ENCODE results near the gene SP1.
A peak's percentile ranks its signal among the peaks of the same experiment; 100 is the strongest.
"Not testable (repeated sequence)": the region's sequence is repeated elsewhere in the genome, so short reads cannot be mapped to it uniquely, and the experiment has no call there.

Gene SP1

GRCh38 chr12:53379389-53380103 lies 430 bp upstream of the SP1 start:
- Histone ChIP-seq H3K27me3 (ENCODE audit: control insufficient read depth in 5 of 5, insufficient read depth in 4 of 5, low read length in 5 of 5) (no peaks in the 10 kb centered on the region), H3K9me3 (ENCODE audit: control insufficient read depth in 5 of 5, low read length in 5 of 5) (no peaks in the 10 kb centered on the region), H3K36me3 (ENCODE audit: control insufficient read depth in 5 of 5, insufficient read depth in 5 of 5, low read length in 5 of 5) (peaks cover 0 to 24% (median 20%) of the 10 kb centered on the region in 5 donors), H3K27ac (ENCODE audit: low read depth, low read length) (peak overlapping the region; percentile 96), H3K4me1 (ENCODE audit: control insufficient read depth in 5 of 5, insufficient read depth in 5 of 5, low read length in 5 of 5) (peaks cover 25 to 44% (median 43%) of the 10 kb centered on the region in 5 donors), H3K9ac (ENCODE audit: low read length in 5 of 5) (peak overlapping the region; percentile 68 to 78 (median 73)), H3K4me3 (ENCODE audit: low read depth in 1 of 5, low read length in 5 of 5) (peak overlapping the region; percentile 67 to 95 (median 79))

- peaks cover 0 to 28% (median 20%) of the 10 kb centered on the region in 5 donors for H3K36me3 ChIP-seq (ENCODE audit: control insufficient read depth in 5 of 5, insufficient read depth in 5 of 5, low read length in 5 of 5)
- peak overlapping the region; percentile 56 to 95 (median 75) for H3K9ac ChIP-seq (ENCODE audit: low read length in 5 of 5)
- peak overlapping the region; percentile 43 to 76 (median 64) for H3K4me3 ChIP-seq (ENCODE audit: low read depth in 1 of 5, low read length in 5 of 5)
- H3K27ac ChIP-seq (ENCODE audit: low read depth, low read length), result peak overlapping the region; percentile 99
- peaks cover 25 to 55% (median 51%) of the 10 kb centered on the region in 5 donors for H3K4me1 ChIP-seq (ENCODE audit: control insufficient read depth in 5 of 5, insufficient read depth in 5 of 5, low read length in 5 of 5)
- H3K9me3 ChIP-seq (ENCODE audit: control insufficient read depth in 5 of 5, low read length in 5 of 5), result no peaks in the 10 kb centered on the region
- no peaks in the 10 kb centered on the region for H3K27me3 ChIP-seq (ENCODE audit: control insufficient read depth in 5 of 5, insufficient read depth in 4 of 5, low read length in 5 of 5)
These were observed 1.1 kb downstream of the SP1 start for GRCh38 chr12:53380794-53381730.

GRCh38 chr12:53381731-53382630 lies 2.0 kb downstream of the SP1 start:
- Histone ChIP-seq H3K9ac (ENCODE audit: low read length in 5 of 5) (peak overlapping the region; percentile 56 to 95 (median 75)), H3K4me3 (ENCODE audit: low read depth in 1 of 5, low read length in 5 of 5) (peak overlapping the region; percentile 43 to 76 (median 64)), H3K9me3 (ENCODE audit: control insufficient read depth in 5 of 5, low read length in 5 of 5) (no peaks in the 10 kb centered on the region), H3K4me1 (ENCODE audit: control insufficient read depth in 5 of 5, insufficient read depth in 5 of 5, low read length in 5 of 5) (peaks cover 25 to 63% (median 60%) of the 10 kb centered on the region in 5 donors), H3K27ac (ENCODE audit: low read depth, low read length) (peak overlapping the region; percentile 99), H3K27me3 (ENCODE audit: control insufficient read depth in 5 of 5, insufficient read depth in 4 of 5, low read length in 5 of 5) (no peaks in the 10 kb centered on the region), H3K36me3 (ENCODE audit: control insufficient read depth in 5 of 5, insufficient read depth in 5 of 5, low read length in 5 of 5) (peaks cover 0 to 28% (median 24%) of the 10 kb centered on the region in 5 donors)

- peak overlapping the region; percentile 99 for H3K27ac ChIP-seq (ENCODE audit: low read depth, low read length)
- peak overlapping the region; percentile 36 to 76 (median 64) for H3K4me3 ChIP-seq (ENCODE audit: low read depth in 1 of 5, low read length in 5 of 5)
- H3K4me1 ChIP-seq (ENCODE audit: control insufficient read depth in 5 of 5, insufficient read depth in 5 of 5, low read length in 5 of 5), result peaks cover 25 to 73% (median 72%) of the 10 kb centered on the region in 5 donors
- H3K27me3 ChIP-seq (ENCODE audit: control insufficient read depth in 5 of 5, insufficient read depth in 4 of 5, low read length in 5 of 5), result no peaks in the 10 kb centered on the region
- no peaks in the 10 kb centered on the region for H3K9me3 ChIP-seq (ENCODE audit: control insufficient read depth in 5 of 5, low read length in 5 of 5)
- peak overlapping the region in 3 of 5 donors; percentile 20 to 84 (median 75) for H3K9ac ChIP-seq (ENCODE audit: low read length in 5 of 5)
- H3K36me3 ChIP-seq (ENCODE audit: control insufficient read depth in 5 of 5, insufficient read depth in 5 of 5, low read length in 5 of 5), result peaks cover 0 to 28% (median 24%) of the 10 kb centered on the region in 5 donors
These were observed 3.3 kb downstream of the SP1 start for GRCh38 chr12:53383258-53383657.

- peak overlapping the region; percentile 56 for H3K27ac ChIP-seq (ENCODE audit: low read depth, low read length)
- peak overlapping the region in 4 of 5 donors; percentile 26 to 67 (median 49) for H3K9ac ChIP-seq (ENCODE audit: low read length in 5 of 5)
- not testable (repeated sequence) for H3K9me3 ChIP-seq (ENCODE audit: control insufficient read depth in 5 of 5, low read length in 5 of 5); H3K4me3 ChIP-seq (ENCODE audit: low read depth in 1 of 5, low read length in 5 of 5); H3K27me3 ChIP-seq (ENCODE audit: control insufficient read depth in 5 of 5, insufficient read depth in 4 of 5, low read length in 5 of 5)
- H3K36me3 ChIP-seq (ENCODE audit: control insufficient read depth in 5 of 5, insufficient read depth in 5 of 5, low read length in 5 of 5), result peaks cover 0 to 28% (median 24%) of the 10 kb centered on the region in 5 donors
- peaks cover 19 to 80% (median 78%) of the 10 kb centered on the region in 5 donors for H3K4me1 ChIP-seq (ENCODE audit: control insufficient read depth in 5 of 5, insufficient read depth in 5 of 5, low read length in 5 of 5)
These were observed 6.4 kb downstream of the SP1 start for GRCh38 chr12:53386381-53386780.

- Histone ChIP-seq H3K4me3 (ENCODE audit: low read depth in 1 of 5, low read length in 5 of 5) (peak overlapping the region in 1 of 5 donors; percentile 2), H3K4me1 (ENCODE audit: control insufficient read depth in 5 of 5, insufficient read depth in 5 of 5, low read length in 5 of 5) (peaks cover 1 to 62% (median 60%) of the 10 kb centered on the region in 5 donors), H3K27ac (ENCODE audit: low read depth, low read length) (peak overlapping the region; percentile 86), H3K27me3 (ENCODE audit: control insufficient read depth in 5 of 5, insufficient read depth in 4 of 5, low read length in 5 of 5) (no peaks in the 10 kb centered on the region), H3K9ac (ENCODE audit: low read length in 5 of 5) (no peak overlapping the region), H3K9me3 (ENCODE audit: control insufficient read depth in 5 of 5, low read length in 5 of 5) (no peaks in the 10 kb centered on the region), H3K36me3 (ENCODE audit: control insufficient read depth in 5 of 5, insufficient read depth in 5 of 5, low read length in 5 of 5) (peaks cover 0 to 8% (median 2%) of the 10 kb centered on the region in 5 donors)
These were observed 9.0 kb downstream of the SP1 start for GRCh38 chr12:53388932-53389331.

- H3K9me3 ChIP-seq (ENCODE audit: control insufficient read depth in 5 of 5, low read length in 5 of 5), result no peaks in the 10 kb centered on the region
- no peak overlapping the region for H3K4me3 ChIP-seq (ENCODE audit: low read depth in 1 of 5, low read length in 5 of 5)
- peak overlapping the region; percentile 86 for H3K27ac ChIP-seq (ENCODE audit: low read depth, low read length)
- no peaks in the 10 kb centered on the region for H3K27me3 ChIP-seq (ENCODE audit: control insufficient read depth in 5 of 5, insufficient read depth in 4 of 5, low read length in 5 of 5)
- H3K9ac ChIP-seq (ENCODE audit: low read length in 5 of 5), result peak overlapping the region in 1 of 5 donors; percentile 56
- peaks cover 0 to 4% (median 2%) of the 10 kb centered on the region in 5 donors for H3K36me3 ChIP-seq (ENCODE audit: control insufficient read depth in 5 of 5, insufficient read depth in 5 of 5, low read length in 5 of 5)
- peaks cover 1 to 60% (median 55%) of the 10 kb centered on the region in 5 donors for H3K4me1 ChIP-seq (ENCODE audit: control insufficient read depth in 5 of 5, insufficient read depth in 5 of 5, low read length in 5 of 5)
These were observed 9.7 kb downstream of the SP1 start for GRCh38 chr12:53389702-53390101.

GRCh38 chr12:53391724-53392123 lies 11.7 kb downstream of the SP1 start:
- H3K4me1 ChIP-seq (ENCODE audit: control insufficient read depth in 5 of 5, insufficient read depth in 5 of 5, low read length in 5 of 5), result peaks cover 1 to 45% (median 41%) of the 10 kb centered on the region in 5 donors
- H3K9me3 ChIP-seq (ENCODE audit: control insufficient read depth in 5 of 5, low read length in 5 of 5), result no peaks in the 10 kb centered on the region
- no peaks in the 10 kb centered on the region for H3K27me3 ChIP-seq (ENCODE audit: control insufficient read depth in 5 of 5, insufficient read depth in 4 of 5, low read length in 5 of 5)
- H3K36me3 ChIP-seq (ENCODE audit: control insufficient read depth in 5 of 5, insufficient read depth in 5 of 5, low read length in 5 of 5), result peaks cover 0 to 8% (median 0%) of the 10 kb centered on the region in 5 donors
- no peak overlapping the region for H3K4me3 ChIP-seq (ENCODE audit: low read depth in 1 of 5, low read length in 5 of 5)
- H3K27ac ChIP-seq (ENCODE audit: low read depth, low read length), result peak overlapping the region; percentile 86
- H3K9ac ChIP-seq (ENCODE audit: low read length in 5 of 5), result no peak overlapping the region

GRCh38 chr12:53399896-53400295 lies 19.9 kb downstream of the SP1 start:
- Histone ChIP-seq H3K36me3 (ENCODE audit: control insufficient read depth in 5 of 5, insufficient read depth in 5 of 5, low read length in 5 of 5) (peaks cover 0 to 23% (median 2%) of the 10 kb centered on the region in 5 donors), H3K27me3 (ENCODE audit: control insufficient read depth in 5 of 5, insufficient read depth in 4 of 5, low read length in 5 of 5) (no peaks in the 10 kb centered on the region), H3K9me3 (ENCODE audit: control insufficient read depth in 5 of 5, low read length in 5 of 5) (no peaks in the 10 kb centered on the region), H3K4me1 (ENCODE audit: control insufficient read depth in 5 of 5, insufficient read depth in 5 of 5, low read length in 5 of 5) (no peaks in the 10 kb centered on the region), H3K4me3 (ENCODE audit: low read depth in 1 of 5, low read length in 5 of 5) (no peak overlapping the region), H3K9ac (ENCODE audit: low read length in 5 of 5) (no peak overlapping the region), H3K27ac (ENCODE audit: low read depth, low read length) (no peak overlapping the region)

Measured in subcutaneous abdominal adipose tissue (tissue), 5 donors.